ENCODE data around the gene BZW1. TPM values are rescaled to one million over a fixed set of nuclear protein-coding genes. Genes with fewer than 3 reads are reported as not detected.

The BZW1 gene
- 1,294 and 1,408 TPM in 2 replicates for total RNA-seq (2014; rRNA removed; shearing (Covaris generic))
- 219 and 338 TPM in 2 replicates for polyA plus RNA-seq (2014; cell fraction: nucleus; rRNA removed)

GRCh38 chr2:200811333-200812121 is at the start of gene BZW1:
Gene BZW1 (plus strand): TSS chr2:200811910. CDS start chr2:200813218, 1,308 bp downstream.
- peak; percentile 98 for DNase-seq (ENCODE audit: extremely low read depth, low read depth)

GRCh38 chr2:200762127-200762526 is 49.6 kb upstream of the BZW1 start:
- DNase-seq (ENCODE audit: extremely low read depth, low read depth), result no peak

- DNase-seq (ENCODE audit: extremely low read depth, low read depth), result no peak
Measured at GRCh38 chr2:200763422-200763821, 48.3 kb upstream of the BZW1 start.

- peak; percentile 97 for DNase-seq (ENCODE audit: extremely low read depth, low read depth)
Measured at GRCh38 chr2:200765139-200765951, 46.4 kb upstream of the BZW1 start.

DNA sequence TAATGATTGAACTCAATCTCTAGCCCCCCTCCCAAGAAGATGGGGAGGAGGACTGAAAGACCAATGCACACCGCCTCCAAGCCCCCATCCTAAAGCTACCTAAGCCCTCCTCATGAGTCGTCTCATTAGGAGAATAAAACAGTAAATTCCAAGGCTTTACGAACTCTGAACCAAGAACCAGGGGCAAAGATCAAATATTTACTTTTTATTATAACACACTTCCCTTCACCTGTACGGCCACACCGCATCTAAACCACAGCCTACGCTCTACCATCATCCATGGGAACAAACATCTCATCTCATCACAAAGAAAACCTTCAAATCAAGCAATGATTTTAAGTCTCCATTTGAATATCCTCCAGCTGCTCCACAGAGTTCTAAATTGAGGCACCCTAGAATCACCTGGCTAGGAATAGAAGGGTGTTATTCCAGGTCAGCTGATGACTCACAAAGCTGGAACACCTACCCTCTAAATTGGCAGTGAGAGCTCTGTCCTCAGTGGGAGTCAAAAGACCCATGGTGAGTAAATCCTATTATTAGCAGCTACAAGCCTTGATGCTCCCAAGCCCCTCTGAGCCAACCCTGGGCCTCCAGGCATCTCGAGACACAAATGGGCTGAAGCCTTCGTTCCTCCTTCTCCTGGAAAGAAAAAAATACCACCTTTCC is 45.6 kb upstream of the BZW1 start:
- DNase-seq (ENCODE audit: extremely low read depth, low read depth), result no peak

- no peak for DNase-seq (ENCODE audit: extremely low read depth, low read depth)
Measured at GRCh38 chr2:200767111-200767885, 44.4 kb upstream of the BZW1 start.

DNA sequence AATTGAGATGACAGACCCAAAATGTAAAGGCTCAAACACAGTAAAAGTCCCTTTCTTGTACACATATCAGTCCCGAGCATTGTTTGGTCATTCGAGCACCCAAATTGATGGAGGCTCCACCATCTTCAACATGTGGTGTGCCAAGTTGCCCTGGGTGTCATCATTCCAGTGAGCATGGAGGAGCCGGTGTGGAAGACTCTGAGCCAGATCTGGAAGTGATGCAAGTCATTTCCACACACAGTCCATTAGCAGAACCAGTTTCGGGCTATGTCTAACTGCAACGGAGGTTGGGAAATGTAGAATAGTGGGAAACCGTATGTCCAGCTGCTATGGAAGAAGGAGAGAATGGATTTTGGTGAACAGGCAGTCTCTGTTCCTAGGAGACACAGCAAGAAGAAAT is 40.9 kb upstream of the BZW1 start:
- no peak for DNase-seq (ENCODE audit: extremely low read depth, low read depth)

DNA sequence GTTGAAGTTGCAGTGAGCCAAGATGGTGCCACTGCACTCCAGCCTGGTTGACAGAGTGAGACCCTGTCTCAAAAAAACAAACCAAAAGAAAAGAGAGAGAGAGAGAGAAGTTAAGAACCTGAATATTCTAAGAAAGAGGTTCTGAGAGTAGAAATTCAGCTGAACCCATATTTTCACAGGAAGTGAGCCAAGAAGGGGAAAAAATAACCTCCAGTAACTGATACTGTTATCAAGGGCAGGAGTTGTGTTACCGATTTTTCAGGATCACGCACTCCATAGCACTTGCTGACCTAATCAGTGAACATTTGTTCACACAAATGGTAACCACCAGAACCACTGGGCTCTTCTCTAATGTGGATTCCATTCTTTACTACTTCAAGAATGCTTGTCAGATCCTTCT is 39.1 kb upstream of the BZW1 start:
- no peak for DNase-seq (ENCODE audit: extremely low read depth, low read depth)

DNA sequence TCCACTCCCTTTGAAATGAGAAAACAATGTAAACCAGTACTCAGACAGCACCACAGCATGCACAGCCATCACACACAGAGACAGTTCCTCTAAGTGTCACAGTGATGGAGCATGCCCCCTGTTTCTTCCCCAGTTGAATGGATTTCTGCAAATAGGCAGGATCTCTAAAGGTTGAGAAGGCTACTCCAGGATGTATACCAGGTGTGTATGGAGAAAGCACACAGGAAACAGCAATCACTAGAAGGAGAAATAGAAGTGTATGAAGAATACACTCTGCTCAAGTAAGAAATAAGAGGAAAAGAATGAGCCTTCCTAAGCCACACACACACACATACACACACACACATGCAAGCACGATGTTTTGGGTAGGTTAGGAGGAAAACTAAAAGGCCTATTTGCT is 38.6 kb upstream of the BZW1 start:
- DNase-seq (ENCODE audit: extremely low read depth, low read depth), result no peak

GRCh38 chr2:200774920-200775319 is 36.8 kb upstream of the BZW1 start:
- DNase-seq (ENCODE audit: extremely low read depth, low read depth), result no peak

DNA sequence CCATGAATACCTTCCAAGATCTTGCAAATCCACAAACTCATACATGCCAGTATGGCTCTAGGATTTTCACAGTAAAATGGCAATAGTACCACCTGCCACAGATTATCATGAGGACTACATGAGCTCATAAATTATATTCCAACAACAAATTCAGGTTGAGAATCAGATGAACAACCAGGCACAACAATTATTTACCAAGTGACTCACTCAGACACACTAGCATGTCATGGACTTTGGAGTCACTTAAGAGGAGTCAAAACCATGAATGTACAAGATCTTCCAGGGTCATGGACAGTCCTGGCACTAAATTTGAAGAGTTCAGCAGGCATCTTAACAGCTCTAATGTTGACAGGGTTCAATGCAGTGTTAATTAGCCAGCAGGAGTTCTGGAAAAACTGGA is 34.4 kb upstream of the BZW1 start:
- no peak for DNase-seq (ENCODE audit: extremely low read depth, low read depth)

- DNase-seq (ENCODE audit: extremely low read depth, low read depth), result no peak
Measured at GRCh38 chr2:200778038-200778437, 33.7 kb upstream of the BZW1 start.

- no peak for DNase-seq (ENCODE audit: extremely low read depth, low read depth)
Measured at GRCh38 chr2:200779214-200779613, 32.5 kb upstream of the BZW1 start.

DNA sequence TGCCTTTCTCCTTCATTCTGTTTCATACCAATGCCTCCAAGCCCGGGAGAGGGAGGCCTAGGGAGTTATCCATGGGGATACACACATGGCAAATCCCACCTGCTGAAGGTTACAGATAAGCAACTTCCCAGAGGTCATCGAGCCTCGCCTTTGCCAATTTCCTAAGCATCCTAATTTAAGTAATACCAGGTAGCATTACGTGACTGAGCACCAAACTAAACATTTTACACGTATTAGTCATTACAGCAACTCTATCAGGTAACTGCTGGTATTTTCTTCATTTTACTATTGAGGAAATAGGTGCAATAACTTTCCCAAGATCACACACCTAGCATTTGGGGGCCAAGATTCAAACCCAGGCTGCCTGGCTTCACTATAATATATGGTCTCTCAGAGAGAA is 30.1 kb upstream of the BZW1 start:
- no peak for DNase-seq (ENCODE audit: extremely low read depth, low read depth)

GRCh38 chr2:200782251-200782650 is 29.5 kb upstream of the BZW1 start:
- peak; percentile 61 for DNase-seq (ENCODE audit: extremely low read depth, low read depth)

DNA sequence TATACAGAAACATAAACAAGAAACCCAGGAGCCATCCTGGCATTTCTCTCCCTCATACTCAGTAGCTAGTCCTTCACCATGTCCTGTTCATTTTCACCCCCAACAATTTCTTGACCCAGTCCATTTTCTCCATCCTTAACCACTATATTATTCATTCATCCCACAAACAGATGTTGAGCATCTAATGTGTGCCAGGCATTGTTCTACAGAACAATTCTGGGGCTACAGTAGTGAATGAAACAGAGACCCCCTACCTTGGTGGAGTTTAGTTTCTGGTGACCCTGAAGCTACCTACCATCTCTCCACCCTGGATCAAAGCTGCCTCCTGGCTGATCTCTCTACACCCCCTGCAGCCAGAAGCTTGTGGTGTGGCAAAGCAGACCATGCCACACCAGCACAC is 27.5 kb upstream of the BZW1 start:
- no peak for DNase-seq (ENCODE audit: extremely low read depth, low read depth)

- DNase-seq (ENCODE audit: extremely low read depth, low read depth), result peak; percentile 88
Measured at GRCh38 chr2:200786423-200786822, 25.3 kb upstream of the BZW1 start.

DNA sequence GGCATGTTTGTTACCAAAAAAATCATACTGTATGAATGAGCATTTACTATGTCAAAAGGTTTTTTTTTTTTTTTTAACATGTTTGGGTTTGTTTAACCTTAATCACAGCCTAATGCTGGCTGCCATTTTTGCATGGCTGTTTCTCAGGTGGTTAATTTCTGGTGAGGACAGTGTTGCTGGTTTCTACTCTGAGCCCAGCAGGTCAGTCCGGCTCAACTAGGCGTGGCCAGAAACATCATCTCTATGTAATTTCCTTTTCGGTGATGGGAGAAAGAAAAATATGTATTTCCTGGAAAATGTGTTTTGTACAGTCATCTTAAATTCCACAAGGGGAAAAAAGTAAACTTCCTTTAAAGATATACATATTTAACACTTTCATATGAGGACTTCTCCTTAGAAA is 24.9 kb upstream of the BZW1 start:
- DNase-seq (ENCODE audit: extremely low read depth, low read depth), result peak; percentile 95

- peak; percentile 99 for DNase-seq (ENCODE audit: extremely low read depth, low read depth)
Measured at GRCh38 chr2:200787351-200788120, 24.2 kb upstream of the BZW1 start.

Data from NCI-H460 (cell line).